GM21737 (cell line): ENCODE results near the gene ITSN1.
"Not testable (repeated sequence)": the region's sequence is repeated elsewhere in the genome, so short reads cannot be mapped to it uniquely, and the experiment has no call there.

Experiments used
- ATAC-seq: cut with Tn5 transposase; IDR thresholded peaks from one replicate; pipeline ENCODE4 v1.9.1; 2021; ENCODE audit warnings: mild to moderate bottlenecking, moderate library complexity; ENCODE audit not compliant: unreplicated experiment

Gene ITSN1

GRCh38 chr21:33915368-33916199 lies 273.3 kb downstream of the ITSN1 start, which contains the start of gene ATP5PO:
ATP5PO (minus strand) TSS chr21:33915804; CDS start chr21:33915763, 41 bp downstream.
- peak; percentile 99 for ATAC-seq

GRCh38 chr21:33916200-33916567 lies 273.9 kb downstream of the ITSN1 start:
- ATAC-seq: peak; percentile 3

GRCh38 chr21:33917421-33917820 lies 275.1 kb downstream of the ITSN1 start:
- no peak for ATAC-seq

- ATAC-seq: peak; percentile 93
Measured at GRCh38 chr21:33924079-33924765, 281.9 kb downstream of the ITSN1 start.

GRCh38 chr21:33924766-33925100 lies 282.4 kb downstream of the ITSN1 start:
- ATAC-seq: no peak

- not testable (repeated sequence) for ATAC-seq
Measured at GRCh38 chr21:33926248-33926647, 283.9 kb downstream of the ITSN1 start.

GRCh38 chr21:33931052-33931798 lies 288.9 kb downstream of the ITSN1 start:
- ATAC-seq: not testable (repeated sequence)

GRCh38 chr21:33931799-33932390 lies 289.6 kb downstream of the ITSN1 start:
- no peak for ATAC-seq

GRCh38 chr21:33932731-33933130 lies 290.4 kb downstream of the ITSN1 start:
- no peak for ATAC-seq

GRCh38 chr21:33936301-33937038 lies 294.2 kb downstream of the ITSN1 start:
- no peak for ATAC-seq

- ATAC-seq: no peak
Measured at GRCh38 chr21:33937146-33937545, 294.8 kb downstream of the ITSN1 start.

- ATAC-seq: no peak
Measured at GRCh38 chr21:33937931-33938339, 295.6 kb downstream of the ITSN1 start.

- no peak for ATAC-seq
Measured at GRCh38 chr21:33938381-33938780, 296.1 kb downstream of the ITSN1 start.

- no peak for ATAC-seq
Measured at GRCh38 chr21:33939226-33939625, 296.9 kb downstream of the ITSN1 start.

GRCh38 chr21:33940164-33940880 lies 298.0 kb downstream of the ITSN1 start:
- no peak for ATAC-seq

GRCh38 chr21:33940881-33941245 lies 298.6 kb downstream of the ITSN1 start:
- no peak for ATAC-seq

- ATAC-seq: no peak
Measured at GRCh38 chr21:33942426-33942825, 300.1 kb downstream of the ITSN1 start.

- no peak for ATAC-seq
Measured at GRCh38 chr21:33943293-33943692, 301.0 kb downstream of the ITSN1 start.

GRCh38 chr21:33944185-33944763 lies 302.0 kb downstream of the ITSN1 start:
- ATAC-seq: no peak
